Measurements from ENCODE around the gene FAM89B.
A peak's percentile ranks its signal among the peaks of the same experiment; 100 is the strongest.

FAM89B gene

DNA sequence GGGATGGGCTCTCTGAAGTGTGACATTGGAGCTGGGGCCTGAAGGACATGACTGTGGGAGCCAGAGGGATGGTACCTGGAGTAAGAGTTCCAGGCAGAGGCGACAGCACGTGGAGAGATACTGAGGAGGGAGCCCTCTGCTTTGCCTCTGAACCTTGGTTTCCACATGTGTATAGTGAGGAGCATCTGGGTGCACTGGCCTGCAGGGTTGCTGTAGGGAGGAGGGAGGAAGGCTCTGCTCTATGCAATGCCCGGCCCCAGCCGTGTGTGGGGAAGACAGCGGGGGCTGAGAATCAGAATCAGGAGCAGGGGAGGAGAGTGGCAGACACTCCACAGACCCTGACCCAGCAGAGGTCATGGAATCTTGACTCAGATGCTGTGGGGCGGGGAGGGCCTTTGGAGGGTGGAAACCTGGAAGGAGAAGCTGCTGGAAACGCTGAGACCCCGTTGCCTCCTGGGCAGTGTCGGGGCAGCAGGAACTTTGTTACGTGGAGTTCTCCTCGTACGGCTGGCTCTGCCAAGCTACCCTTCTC, 43.5 kb upstream of the FAM89B start:
- no peak overlapping the region for H3K4me2 ChIP-seq (ENCODE audit: low read depth, low read length)
- peaks cover 28% of the 10 kb centered on the region for H3K79me2 ChIP-seq (ENCODE audit: low read length)
- DNase-seq, result no peak
- H4K20me1 ChIP-seq (ENCODE audit: insufficient read depth, low read length), result no peaks in the 10 kb centered on the region
- no peak overlapping the region for H3K9ac ChIP-seq (ENCODE audit: low read length)
- no peaks in the 10 kb centered on the region for H3K27me3 ChIP-seq (replicated peaks; ENCODE audit: insufficient read depth, low read length)
- TF ChIP-seq, protein P1, sequence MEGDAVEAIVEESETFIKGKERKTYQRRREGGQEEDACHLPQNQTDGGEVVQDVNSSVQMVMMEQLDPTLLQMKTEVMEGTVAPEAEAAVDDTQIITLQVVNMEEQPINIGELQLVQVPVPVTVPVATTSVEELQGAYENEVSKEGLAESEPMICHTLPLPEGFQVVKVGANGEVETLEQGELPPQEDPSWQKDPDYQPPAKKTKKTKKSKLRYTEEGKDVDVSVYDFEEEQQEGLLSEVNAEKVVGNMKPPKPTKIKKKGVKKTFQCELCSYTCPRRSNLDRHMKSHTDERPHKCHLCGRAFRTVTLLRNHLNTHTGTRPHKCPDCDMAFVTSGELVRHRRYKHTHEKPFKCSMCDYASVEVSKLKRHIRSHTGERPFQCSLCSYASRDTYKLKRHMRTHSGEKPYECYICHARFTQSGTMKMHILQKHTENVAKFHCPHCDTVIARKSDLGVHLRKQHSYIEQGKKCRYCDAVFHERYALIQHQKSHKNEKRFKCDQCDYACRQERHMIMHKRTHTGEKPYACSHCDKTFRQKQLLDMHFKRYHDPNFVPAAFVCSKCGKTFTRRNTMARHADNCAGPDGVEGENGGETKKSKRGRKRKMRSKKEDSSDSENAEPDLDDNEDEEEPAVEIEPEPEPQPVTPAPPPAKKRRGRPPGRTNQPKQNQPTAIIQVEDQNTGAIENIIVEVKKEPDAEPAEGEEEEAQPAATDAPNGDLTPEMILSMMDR (IDR thresholded peaks at IDR 0.05; ENCODE audit: low read length), result no peak
- no peak for TF ChIP-seq EZH2phosphoT487 (IDR thresholded peaks at IDR 0.05; ENCODE audit: low read length)
- TF ChIP-seq EZH2 (optimal IDR thresholded peaks at IDR 0.05; ENCODE audit: low read depth, low read length), result no peak
- no peak overlapping the region for H2AFZ ChIP-seq (ENCODE audit: low read length)
- H3K9me2 ChIP-seq (replicated peaks; ENCODE audit: insufficient read depth, low read length), result no peaks in the 10 kb centered on the region
- H3F3A ChIP-seq (ENCODE audit: insufficient read depth, low read length), result no peaks in the 10 kb centered on the region
- no peak overlapping the region for H3K4me3 ChIP-seq (ENCODE audit: low read length)
- no peaks in the 10 kb centered on the region for H3K9me3 ChIP-seq (replicated peaks; ENCODE audit: insufficient read depth, low read length)
- no peak overlapping the region for H3K27ac ChIP-seq (ENCODE audit: low read length)
- H3K36me3 ChIP-seq (replicated peaks; ENCODE audit: insufficient read depth, low read length), result no peaks in the 10 kb centered on the region
- H3K4me1 ChIP-seq (ENCODE audit: low read length), result peaks cover 9% of the 10 kb centered on the region

DNA sequence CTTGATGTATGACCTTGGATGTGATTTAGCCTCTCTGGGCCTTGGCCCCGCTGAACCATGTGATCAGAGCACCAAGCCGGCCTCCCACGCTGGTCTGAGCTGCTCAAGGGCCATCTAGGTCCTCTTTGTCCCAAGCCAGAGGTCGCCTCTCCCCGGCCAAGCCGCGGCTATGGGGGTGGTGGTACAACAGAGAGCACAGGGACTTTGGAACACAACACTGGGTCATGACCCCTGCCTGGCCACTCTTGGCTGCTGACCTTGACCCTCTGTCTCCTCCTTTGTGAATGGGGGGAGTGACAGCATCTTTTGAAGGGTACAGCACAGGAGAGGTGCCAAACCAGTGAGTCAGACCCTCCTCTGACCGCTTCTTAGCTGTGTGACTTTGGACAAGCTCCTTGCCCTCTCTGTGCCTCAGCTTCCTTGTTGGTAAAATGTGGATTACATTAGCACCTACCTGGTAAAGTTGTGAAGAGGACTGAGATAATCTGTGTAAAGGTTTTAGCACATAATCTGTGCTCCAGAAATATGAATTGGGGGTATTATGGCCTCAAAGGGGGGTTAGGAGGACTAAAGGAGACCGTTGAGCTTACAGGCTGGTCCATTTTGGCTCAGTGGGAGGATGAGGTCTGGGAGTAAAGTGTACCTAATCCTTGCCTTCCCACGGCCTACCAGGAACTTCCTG, 42.7 kb upstream of the FAM89B start:
- Histone ChIP-seq H3K4me3 (ENCODE audit: low read length) (no peak overlapping the region), H3K9ac (ENCODE audit: low read length) (no peak overlapping the region), H3K9me3 (replicated peaks; ENCODE audit: insufficient read depth, low read length) (no peaks in the 10 kb centered on the region), H3F3A (ENCODE audit: insufficient read depth, low read length) (no peaks in the 10 kb centered on the region), H3K4me2 (ENCODE audit: low read depth, low read length) (no peak overlapping the region), H3K27ac (ENCODE audit: low read length) (no peak overlapping the region), H4K20me1 (ENCODE audit: insufficient read depth, low read length) (no peaks in the 10 kb centered on the region), H3K4me1 (ENCODE audit: low read length) (peaks cover 6% of the 10 kb centered on the region), H3K79me2 (ENCODE audit: low read length) (peaks cover 28% of the 10 kb centered on the region), H3K36me3 (replicated peaks; ENCODE audit: insufficient read depth, low read length) (no peaks in the 10 kb centered on the region), H3K27me3 (replicated peaks; ENCODE audit: insufficient read depth, low read length) (no peaks in the 10 kb centered on the region), H3K9me2 (replicated peaks; ENCODE audit: insufficient read depth, low read length) (no peaks in the 10 kb centered on the region), H2AFZ (ENCODE audit: low read length) (no peak overlapping the region)
- DNase-seq, result no peak
- TF ChIP-seq, protein P1 (IDR thresholded peaks at IDR 0.05; ENCODE audit: low read length), result no peak

DNA sequence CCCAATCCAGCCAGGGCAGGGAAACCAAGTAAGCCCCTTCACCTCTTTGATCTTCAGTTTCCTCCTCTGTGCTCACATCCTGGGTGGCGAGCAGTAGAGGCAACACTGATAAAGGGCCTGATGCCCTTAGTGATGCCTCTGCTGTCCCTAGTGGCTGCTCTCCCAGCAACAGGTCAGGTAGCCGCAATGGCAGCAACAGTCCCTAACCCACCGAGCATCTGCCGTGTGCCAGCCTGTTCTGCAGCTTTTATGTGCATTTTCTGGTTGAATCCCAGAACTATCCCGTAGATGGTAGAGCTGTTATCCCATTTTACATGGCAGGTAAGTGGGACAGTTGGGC, 42.2 kb upstream of the FAM89B start:
- Histone ChIP-seq H3K9ac (ENCODE audit: low read length) (no peak overlapping the region), H2AFZ (ENCODE audit: low read length) (no peak overlapping the region), H3K9me2 (replicated peaks; ENCODE audit: insufficient read depth, low read length) (no peaks in the 10 kb centered on the region), H3K27me3 (replicated peaks; ENCODE audit: insufficient read depth, low read length) (no peaks in the 10 kb centered on the region), H3K4me2 (ENCODE audit: low read depth, low read length) (no peak overlapping the region), H3K36me3 (replicated peaks; ENCODE audit: insufficient read depth, low read length) (no peaks in the 10 kb centered on the region), H4K20me1 (ENCODE audit: insufficient read depth, low read length) (no peaks in the 10 kb centered on the region), H3K9me3 (replicated peaks; ENCODE audit: insufficient read depth, low read length) (no peaks in the 10 kb centered on the region), H3K4me1 (ENCODE audit: low read length) (peaks cover 6% of the 10 kb centered on the region), H3K27ac (ENCODE audit: low read length) (no peak overlapping the region), H3F3A (ENCODE audit: insufficient read depth, low read length) (no peaks in the 10 kb centered on the region), H3K4me3 (ENCODE audit: low read length) (no peak overlapping the region), H3K79me2 (ENCODE audit: low read length) (peaks cover 26% of the 10 kb centered on the region)
- TF ChIP-seq, protein P1 (IDR thresholded peaks at IDR 0.05; ENCODE audit: low read length), result peak; percentile 34
- TF ChIP-seq EZH2phosphoT487 (IDR thresholded peaks at IDR 0.05; ENCODE audit: low read length), result no peak
- no peak for DNase-seq

Data from MM.1S (cell line).